Left lung (tissue), 10 donors: ENCODE measurements around the gene WNT2B. TPM values are rescaled to one million over a fixed set of nuclear protein-coding genes. Genes with fewer than 3 reads are reported as not detected.

Experiments
- ATAC-seq: fragments of 200-7000 bp; cut with Tn5 transposase; one replicate; pipeline ENCODE4 v1.9.1; 2020; ENCODE audit warnings: moderate library complexity
- DNase-seq, 4 donors: peaks; one replicate each; pipeline ENCODE4 v3.0.0-alpha.2; 2013 to 2020
- H3K27ac ChIP-seq, 2 donors: fragments of 200-600 bp; sonication (generic) in 1 of 2; one replicate each; pipeline versions ENCODE4 v1.5.0 to v1.8.0; 2020 to 2021
- H3K27me3 ChIP-seq, 2 donors: fragments of 200-600 bp; sonication (generic) in 1 of 2; one replicate each; pipeline versions ENCODE4 v1.5.0 to v1.8.0; 2020 to 2021
- H3K36me3 ChIP-seq, 2 donors: fragments of 200-600 bp; sonication (generic) in 1 of 2; one replicate each; pipeline versions ENCODE4 v1.5.0 to v1.8.0; 2020 to 2021
- H3K4me1 ChIP-seq, 2 donors: fragments of 200-600 bp; one replicate each; pipeline ENCODE4 v1.8.0; 2021
- H3K4me3 ChIP-seq, 2 donors: fragments of 200-600 bp; sonication (generic) in 1 of 2; one replicate each; pipeline versions ENCODE4 v1.5.0 to v1.8.0; 2020 to 2021; ENCODE audit warnings: mild to moderate bottlenecking in 1 of 2
- H3K9me3 ChIP-seq, 2 donors: fragments of 200-600 bp; sonication (generic) in 1 of 2; one replicate each; pipeline versions ENCODE4 v1.5.0 to v1.8.0; 2020 to 2021
- CTCF ChIP-seq, 2 donors: fragments of 200-600 bp; sonication (generic) in 1 of 2; IDR thresholded peaks; one replicate each; pipeline versions ENCODE4 v1.5.0 to v1.8.0; 2021; ENCODE audit warnings: antibody characterized with exemption in 2 of 2
- intact Hi-C, 2 donors: fragments of 100-400 bp; cut with DNase I; formaldehyde crosslinking; loops; one replicate each; pipeline versions ENCODE4 v1.11.2 to v1.14.2; 2022
- polyA plus RNA-seq, 6 donors: library from polyadenylated mRNA; unstranded; fragments of 120-200 nt; gene quantifications; one replicate each; pipeline ENCODE4 v1.2.1, GENCODE V29; 2013; ENCODE audit not compliant: insufficient read length in 6 of 6
- total RNA-seq, 2 donors: library from RNA; stranded (reverse); fragmentation: NEBNext Ultra II Directional; extraction: Animal tissue kit (Norgen Biotek cat#: 25700); gene quantifications; one replicate each; pipeline ENCODE4 v1.2.1, GENCODE V29; 2021
- donor health status: DM: no; HTN: yes; CAD: no.
- donor health status: DM: no; HTN: no; CAD: no.

WNT2B gene
- total and polyA plus RNA-seq, 8 donors, result 3.6 to 6.1 (median 5.0) TPM

- intact Hi-C loops, result no loop called here
- Histone ChIP-seq H3K27me3 (peaks cover 0 to 2% of the 10 kb centered on the region in 2 donors), H3K27ac (no peak overlapping the region), H3K4me3 (no peak overlapping the region), H3K36me3 (no peaks in the 10 kb centered on the region), H3K9me3 (no peaks in the 10 kb centered on the region), H3K4me1 (no peaks in the 10 kb centered on the region)
- ATAC-seq (no peak), DNase-seq (no peak)
- no peak for TF ChIP-seq CTCF (IDR thresholded peaks at IDR 0.05)
These were observed 7.4 kb downstream of the WNT2B start for GRCh38 chr1:112516141-112516540.

GRCh38 chr1:112517231-112517630 lies 8.5 kb downstream of the WNT2B start:
- Histone ChIP-seq H3K36me3 (no peaks in the 10 kb centered on the region), H3K4me3 (no peak overlapping the region), H3K27ac (no peak overlapping the region), H3K4me1 (no peaks in the 10 kb centered on the region), H3K27me3 (no peaks in the 10 kb centered on the region), H3K9me3 (no peaks in the 10 kb centered on the region)
- no peak for DNase-seq
- ATAC-seq, result no peak
- intact Hi-C loops, result no loop called here
- no peak for TF ChIP-seq CTCF (IDR thresholded peaks at IDR 0.05)

GRCh38 chr1:112517646-112518045 lies 8.9 kb downstream of the WNT2B start:
- H3K4me1 ChIP-seq, result no peaks in the 10 kb centered on the region
- TF ChIP-seq CTCF (IDR thresholded peaks at IDR 0.05), result no peak
- no peak for DNase-seq
- intact Hi-C loops, result no loop called here
- H3K4me3 ChIP-seq, result no peak overlapping the region
- H3K27me3 ChIP-seq, result no peaks in the 10 kb centered on the region
- no peaks in the 10 kb centered on the region for H3K36me3 ChIP-seq
- H3K9me3 ChIP-seq, result no peaks in the 10 kb centered on the region
- H3K27ac ChIP-seq, result no peak overlapping the region
- ATAC-seq, result no peak

- DNase-seq (no peak), ATAC-seq (no peak)
- intact Hi-C loops, result no loop called here
- Histone ChIP-seq H3K27me3 (no peaks in the 10 kb centered on the region), H3K4me3 (no peak overlapping the region), H3K36me3 (no peaks in the 10 kb centered on the region), H3K27ac (no peak overlapping the region), H3K4me1 (no peaks in the 10 kb centered on the region), H3K9me3 (no peaks in the 10 kb centered on the region)
- TF ChIP-seq CTCF (IDR thresholded peaks at IDR 0.05), result no peak
These were observed 9.4 kb downstream of the WNT2B start for GRCh38 chr1:112518186-112518585.

- no peak overlapping the region for H3K4me3 ChIP-seq
- peaks cover 0 to 10% of the 10 kb centered on the region in 2 donors for H3K36me3 ChIP-seq
- intact Hi-C loops, result no loop called here
- H3K9me3 ChIP-seq, result no peaks in the 10 kb centered on the region
- no peak overlapping the region for H3K27ac ChIP-seq
- no peak for TF ChIP-seq CTCF (IDR thresholded peaks at IDR 0.05)
- ATAC-seq (no peak), DNase-seq (no peak)
- H3K27me3 ChIP-seq, result no peaks in the 10 kb centered on the region
- H3K4me1 ChIP-seq, result no peaks in the 10 kb centered on the region
These were observed 11.4 kb downstream of the WNT2B start for GRCh38 chr1:112520166-112520565.
